Osteocyte (in vitro differentiated cells): ENCODE data around the gene HNRNPL. TPM values are rescaled to one million over a fixed set of nuclear protein-coding genes. Genes with fewer than 3 reads are reported as not detected.
A peak's percentile ranks its signal among the peaks of the same experiment; 100 is the strongest.
"Not testable (repeated sequence)": the region's sequence is repeated elsewhere in the genome, so short reads cannot be mapped to it uniquely, and the experiment has no call there.

Source experiments
- DNase-seq: peaks from one replicate; pipeline ENCODE4 v3.0.0; 2021; ENCODE audit warnings: mixed read lengths; ENCODE audit not compliant: unreplicated experiment; ENCODE audit errors: extremely low spot score
- H3K27ac Mint-ChIP-seq: one replicate; pipeline ENCODE4 v1.8.0; 2021; ENCODE audit warnings: mild to moderate bottlenecking, mixed read lengths; ENCODE audit not compliant: unreplicated experiment
- H3K27me3 Mint-ChIP-seq: one replicate; pipeline ENCODE4 v1.8.0; 2021; ENCODE audit warnings: mixed read lengths; ENCODE audit not compliant: unreplicated experiment
- H3K36me3 Mint-ChIP-seq: one replicate; pipeline ENCODE4 v1.8.0; 2021; ENCODE audit warnings: mixed read lengths; ENCODE audit not compliant: unreplicated experiment
- H3K4me1 Mint-ChIP-seq: one replicate; pipeline ENCODE4 v1.8.0; 2021; ENCODE audit warnings: mixed read lengths; ENCODE audit not compliant: unreplicated experiment
- H3K4me3 Mint-ChIP-seq: one replicate; pipeline ENCODE4 v1.8.0; 2021; ENCODE audit warnings: mild to moderate bottlenecking, moderate library complexity, mixed read lengths; ENCODE audit not compliant: unreplicated experiment
- H3K9me3 Mint-ChIP-seq: one replicate; pipeline ENCODE4 v1.8.0; 2021; ENCODE audit warnings: mixed read lengths; ENCODE audit not compliant: unreplicated experiment
- CTCF ChIP-seq: fragments of 200-600 bp; sonication (generic); IDR thresholded peaks from 2 replicates; pipeline ENCODE4 v1.5.0; 2021; ENCODE audit warnings: antibody characterized with exemption, mild to moderate bottlenecking, moderate library complexity
- total RNA-seq: library from RNA; stranded (reverse); gene quantifications from 2 replicates; pipeline ENCODE4 v1.2.1, GENCODE V29; 2021

Gene HNRNPL
- total RNA-seq, 1 donor from 2014 or later = 262 TPM

- no peaks in the 10 kb centered on the region for H3K27me3 Mint-ChIP-seq
- H3K4me1 Mint-ChIP-seq = no peaks in the 10 kb centered on the region
- no peak within 1 kb of the TSS for H3K27ac Mint-ChIP-seq
- H3K4me3 Mint-ChIP-seq = no peak within 1 kb of the TSS
- peaks cover 8% of the 10 kb centered on the region for H3K36me3 Mint-ChIP-seq
- no peaks in the 10 kb centered on the region for H3K9me3 Mint-ChIP-seq
- no peak for DNase-seq
- TF ChIP-seq CTCF = no peak
Observed at GRCh38 chr19:38877781-38878574, 28.2 kb upstream of the HNRNPL start, which contains the start of gene RINL. TSS of gene RINL (minus strand) at chr19:38878275. CDS start at chr19:38876742, 1,533 bp downstream.

DNA sequence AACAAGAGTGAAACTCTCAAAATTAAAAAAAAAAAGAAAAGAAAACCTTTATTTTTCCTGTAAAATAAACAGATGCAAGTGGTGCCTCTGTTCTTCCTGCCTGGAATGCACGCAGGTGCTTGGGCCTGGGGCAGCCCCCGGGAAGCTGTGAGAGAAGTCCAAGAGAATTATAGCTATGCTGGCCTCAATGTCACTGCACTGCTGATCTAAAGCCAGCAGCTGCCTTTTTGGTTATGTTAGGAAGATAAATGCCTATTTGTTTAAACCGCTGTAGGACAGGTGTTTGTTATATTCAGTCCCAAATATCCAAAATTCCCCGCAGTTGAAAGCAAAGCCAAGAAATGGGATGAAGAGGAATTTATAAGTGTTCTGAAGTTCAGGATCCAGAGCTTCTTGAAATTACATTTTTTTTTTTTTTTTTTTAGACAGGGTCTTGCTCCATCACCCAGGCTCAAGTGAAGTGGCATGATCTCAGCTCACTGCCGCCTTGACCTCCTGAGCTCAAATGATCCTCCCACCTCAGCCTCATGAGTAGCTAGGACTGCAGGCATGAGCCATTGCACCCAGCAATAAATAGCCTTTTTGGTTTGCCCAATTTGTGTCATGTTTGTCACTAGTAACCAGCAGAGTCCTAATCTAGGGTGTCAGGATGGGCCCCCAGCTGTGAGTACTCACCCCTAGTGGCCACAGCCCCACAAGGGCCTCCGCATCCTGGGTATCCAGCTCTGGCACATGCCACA is 26.0 kb upstream of the HNRNPL start:
- Mint-ChIP-seq H3K4me3 (no peak overlapping the region), H3K27me3 (no peaks in the 10 kb centered on the region), H3K36me3 (peaks cover 3% of the 10 kb centered on the region), H3K27ac (no peak overlapping the region), H3K4me1 (no peaks in the 10 kb centered on the region), H3K9me3 (no peaks in the 10 kb centered on the region)
- DNase-seq = no peak
- no peak for TF ChIP-seq CTCF

DNA sequence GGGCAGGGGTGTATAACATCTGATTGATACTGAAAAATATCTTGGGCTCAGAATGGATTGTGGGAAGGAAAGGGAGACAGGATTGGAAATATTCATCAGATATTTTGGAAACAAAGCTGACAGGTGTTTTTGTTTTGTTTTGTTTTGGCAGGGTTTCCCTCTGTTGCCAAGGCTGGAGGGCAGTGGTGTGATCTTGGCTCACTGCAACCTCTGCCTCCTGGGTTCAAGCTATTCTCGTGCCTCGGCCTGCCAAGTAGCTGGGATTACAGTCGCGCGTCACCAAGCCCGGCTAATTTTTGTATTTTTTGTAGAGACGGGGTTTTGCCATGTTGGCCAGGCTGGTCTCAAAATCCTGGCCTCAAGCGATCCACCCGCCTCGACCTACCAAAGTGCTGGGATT is 23.6 kb upstream of the HNRNPL start:
- H3K27me3 Mint-ChIP-seq, H3K27ac Mint-ChIP-seq, H3K36me3 Mint-ChIP-seq, H3K4me1 Mint-ChIP-seq, H3K9me3 Mint-ChIP-seq, DNase-seq, H3K4me3 Mint-ChIP-seq: not testable (repeated sequence)

DNA sequence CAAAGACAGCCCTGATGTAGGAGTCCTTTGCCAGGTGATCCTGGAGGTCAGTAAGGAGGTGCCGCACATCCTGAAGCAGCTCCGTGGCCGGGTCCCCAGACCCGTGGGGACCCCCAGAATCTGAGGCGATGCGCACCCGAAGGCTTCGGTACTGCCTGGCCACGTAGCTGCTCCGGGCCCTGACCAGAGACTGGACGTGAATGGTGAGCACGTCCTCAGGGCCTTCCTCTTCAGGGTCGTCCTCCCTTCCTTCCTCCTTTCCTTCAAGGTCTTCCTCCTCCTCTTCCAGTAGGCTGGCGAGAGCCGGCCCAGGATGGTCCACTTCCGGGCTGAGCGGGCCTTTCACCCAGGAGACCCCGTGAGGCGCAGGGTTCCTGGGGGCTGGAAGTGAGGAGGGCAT is 20.8 kb upstream of the HNRNPL start:
- no peak for DNase-seq
- Mint-ChIP-seq H3K27ac (no peak overlapping the region), H3K36me3 (no peaks in the 10 kb centered on the region), H3K4me3 (peak overlapping the region; percentile 14), H3K4me1 (peaks cover 8% of the 10 kb centered on the region), H3K27me3 (no peaks in the 10 kb centered on the region), H3K9me3 (no peaks in the 10 kb centered on the region)
- no peak for TF ChIP-seq CTCF

DNA sequence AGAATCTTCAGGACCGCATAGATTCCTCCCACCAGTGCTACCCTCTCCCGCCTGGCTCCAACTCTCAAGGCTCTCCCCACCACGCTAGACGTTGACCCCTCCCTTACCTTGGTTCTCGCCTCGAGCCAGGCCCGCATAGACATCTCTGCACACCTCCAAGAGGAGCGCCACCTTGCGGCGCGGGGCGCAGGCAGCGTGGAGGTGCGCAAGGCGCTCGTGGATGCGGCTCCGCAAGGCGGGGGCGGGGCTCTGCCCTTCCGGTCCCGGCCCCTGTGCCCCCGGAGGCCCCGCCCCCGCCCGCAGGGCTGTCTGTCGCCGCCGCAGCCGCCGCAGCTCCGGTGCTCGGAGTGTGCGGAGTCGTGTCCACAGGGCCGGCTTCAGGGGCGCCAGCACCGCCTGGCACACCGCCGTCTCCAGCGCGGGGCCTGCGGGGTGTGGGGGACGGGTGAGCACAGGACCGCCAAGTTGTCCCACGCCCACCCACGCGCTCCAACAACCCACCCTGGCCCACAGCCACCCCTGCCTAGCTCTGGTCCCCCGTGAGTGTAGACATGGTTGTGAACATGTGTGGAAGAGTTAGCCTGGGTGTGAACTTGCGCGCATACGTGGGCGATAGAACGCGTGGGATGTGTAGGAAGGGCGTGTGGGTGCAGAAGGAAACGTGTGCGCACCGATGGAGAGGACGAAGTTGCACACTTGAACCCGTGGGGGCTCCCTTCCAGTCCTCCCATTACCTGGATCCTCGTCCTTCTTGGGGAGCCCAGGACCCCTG is 20.2 kb upstream of the HNRNPL start:
- H3K27me3 Mint-ChIP-seq = no peaks in the 10 kb centered on the region
- no peak for DNase-seq

More for the DNA sequence above, 20.2 kb upstream of the HNRNPL start:
- peak overlapping the region; percentile 32 for H3K4me3 Mint-ChIP-seq
- TF ChIP-seq CTCF = peak; percentile 68
- H3K27ac Mint-ChIP-seq = no peak overlapping the region
- no peaks in the 10 kb centered on the region for H3K36me3 Mint-ChIP-seq
- peaks cover 8% of the 10 kb centered on the region for H3K4me1 Mint-ChIP-seq
- H3K9me3 Mint-ChIP-seq = no peaks in the 10 kb centered on the region
